ENCODE measurements around the gene VANGL2.

The VANGL2 gene

DNA sequence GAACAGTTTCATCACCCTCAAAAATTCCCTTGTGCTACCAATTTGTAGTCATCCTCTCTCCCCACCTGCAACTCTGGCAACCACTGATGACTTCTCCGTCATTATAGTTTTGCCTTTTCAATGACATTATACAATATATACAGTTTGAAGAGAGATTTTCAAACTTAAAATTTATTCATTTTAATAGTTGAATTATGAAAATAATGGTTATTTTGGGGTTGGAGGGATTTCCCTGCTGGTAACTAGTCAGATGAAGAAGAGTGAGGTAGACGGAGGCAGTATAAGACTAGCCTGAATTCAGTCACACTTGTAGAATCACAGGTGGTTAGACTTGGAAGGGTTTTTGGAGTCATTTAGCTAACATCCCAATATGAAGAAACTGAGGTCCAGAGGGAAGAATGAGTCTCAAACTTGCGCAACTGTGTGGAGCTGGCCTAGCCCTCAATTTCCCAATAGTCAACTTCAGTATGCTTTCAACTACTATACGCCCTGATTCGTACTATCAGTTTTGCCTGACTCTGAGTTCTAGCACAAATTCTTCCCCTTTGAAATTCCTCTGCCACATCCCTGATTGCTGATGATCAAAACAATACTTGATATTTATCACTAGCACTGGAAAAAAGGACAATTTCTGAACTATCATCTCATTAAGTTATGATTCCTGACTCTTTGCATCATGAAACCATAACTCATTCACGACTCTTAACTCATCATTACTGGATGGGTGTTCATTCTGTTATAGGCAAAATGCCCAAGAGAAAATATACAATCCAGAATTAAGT, 54.2 kb downstream of the VANGL2 start:
- DNase-seq (ENCODE audit: low read depth), result no peak
- no peak overlapping the region for H3K4me3 ChIP-seq (replicated peaks; ENCODE audit: low read depth, low read length)
- TF ChIP-seq, protein P1, sequence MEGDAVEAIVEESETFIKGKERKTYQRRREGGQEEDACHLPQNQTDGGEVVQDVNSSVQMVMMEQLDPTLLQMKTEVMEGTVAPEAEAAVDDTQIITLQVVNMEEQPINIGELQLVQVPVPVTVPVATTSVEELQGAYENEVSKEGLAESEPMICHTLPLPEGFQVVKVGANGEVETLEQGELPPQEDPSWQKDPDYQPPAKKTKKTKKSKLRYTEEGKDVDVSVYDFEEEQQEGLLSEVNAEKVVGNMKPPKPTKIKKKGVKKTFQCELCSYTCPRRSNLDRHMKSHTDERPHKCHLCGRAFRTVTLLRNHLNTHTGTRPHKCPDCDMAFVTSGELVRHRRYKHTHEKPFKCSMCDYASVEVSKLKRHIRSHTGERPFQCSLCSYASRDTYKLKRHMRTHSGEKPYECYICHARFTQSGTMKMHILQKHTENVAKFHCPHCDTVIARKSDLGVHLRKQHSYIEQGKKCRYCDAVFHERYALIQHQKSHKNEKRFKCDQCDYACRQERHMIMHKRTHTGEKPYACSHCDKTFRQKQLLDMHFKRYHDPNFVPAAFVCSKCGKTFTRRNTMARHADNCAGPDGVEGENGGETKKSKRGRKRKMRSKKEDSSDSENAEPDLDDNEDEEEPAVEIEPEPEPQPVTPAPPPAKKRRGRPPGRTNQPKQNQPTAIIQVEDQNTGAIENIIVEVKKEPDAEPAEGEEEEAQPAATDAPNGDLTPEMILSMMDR (IDR thresholded peaks at IDR 0.05; ENCODE audit: low read length, missing control alignments), result no peak

DNA sequence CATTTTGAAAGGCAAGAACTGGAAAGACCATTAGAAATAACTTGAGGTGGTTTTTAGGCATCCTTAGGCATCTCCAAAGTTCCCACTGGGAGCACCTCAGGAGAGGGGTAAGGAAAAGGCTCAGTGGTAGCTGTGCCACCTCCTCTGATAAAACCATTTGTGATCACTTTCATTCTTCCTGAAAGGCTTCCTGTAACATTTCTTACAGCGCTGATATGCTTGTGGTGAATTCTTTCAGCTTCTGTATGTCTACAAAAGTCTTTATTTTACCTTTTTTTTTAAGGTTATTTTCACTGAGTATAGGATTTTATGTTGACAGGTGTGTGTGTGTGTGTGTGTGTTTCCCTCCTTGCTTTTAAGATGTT, 54.8 kb downstream of the VANGL2 start:
- no peak overlapping the region for H3K4me3 ChIP-seq (replicated peaks; ENCODE audit: low read depth, low read length)
- no peak for DNase-seq (ENCODE audit: low read depth)
- TF ChIP-seq, protein P1 (IDR thresholded peaks at IDR 0.05; ENCODE audit: low read length, missing control alignments), result no peak

DNA sequence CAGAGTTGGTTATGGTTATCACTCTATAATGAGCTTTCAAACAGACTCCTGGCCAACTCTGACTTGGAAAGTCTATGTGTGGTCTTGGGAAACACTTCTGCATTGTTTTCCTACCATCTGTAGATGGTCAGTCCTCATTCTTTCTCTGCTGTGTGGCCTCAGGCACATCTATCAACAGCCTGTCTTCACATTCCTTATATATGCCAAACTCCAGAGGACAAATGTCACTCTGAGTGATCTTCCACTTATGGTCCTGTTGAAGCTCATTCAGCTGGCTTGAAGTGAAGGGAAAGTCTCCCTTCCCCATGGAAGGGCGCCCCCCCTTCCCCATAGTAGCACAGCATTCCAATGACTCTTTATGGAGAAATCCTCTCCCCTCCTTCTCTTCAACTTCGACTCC, 58.7 kb downstream of the VANGL2 start:
- TF ChIP-seq, protein P1 (IDR thresholded peaks at IDR 0.05; ENCODE audit: low read length, missing control alignments), result no peak
- H3K4me3 ChIP-seq (replicated peaks; ENCODE audit: low read depth, low read length), result no peak overlapping the region
- DNase-seq (ENCODE audit: low read depth), result no peak

DNA sequence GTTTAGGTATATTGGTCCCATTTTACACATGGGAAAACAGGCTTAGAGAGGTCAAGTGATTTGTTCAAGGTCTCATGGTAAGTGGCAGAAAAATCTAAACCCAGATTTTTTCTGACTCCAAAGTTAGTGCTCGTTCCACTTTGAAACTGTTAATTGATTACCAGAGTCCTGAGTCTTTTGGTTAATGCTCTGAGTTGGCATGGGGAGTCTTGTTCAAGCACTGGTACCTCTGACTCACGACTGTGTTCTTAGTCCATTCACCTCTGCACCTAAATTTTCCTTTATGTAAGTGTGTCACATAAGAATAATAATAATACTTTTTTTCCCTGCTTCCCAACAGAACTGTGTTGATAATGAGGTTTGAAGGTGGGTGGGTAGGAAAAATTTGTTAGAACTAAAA, 59.3 kb downstream of the VANGL2 start:
- TF ChIP-seq, protein P1 (IDR thresholded peaks at IDR 0.05; ENCODE audit: low read length, missing control alignments), result no peak
- no peak overlapping the region for H3K4me3 ChIP-seq (replicated peaks; ENCODE audit: low read depth, low read length)
- no peak for DNase-seq (ENCODE audit: low read depth)

DNA sequence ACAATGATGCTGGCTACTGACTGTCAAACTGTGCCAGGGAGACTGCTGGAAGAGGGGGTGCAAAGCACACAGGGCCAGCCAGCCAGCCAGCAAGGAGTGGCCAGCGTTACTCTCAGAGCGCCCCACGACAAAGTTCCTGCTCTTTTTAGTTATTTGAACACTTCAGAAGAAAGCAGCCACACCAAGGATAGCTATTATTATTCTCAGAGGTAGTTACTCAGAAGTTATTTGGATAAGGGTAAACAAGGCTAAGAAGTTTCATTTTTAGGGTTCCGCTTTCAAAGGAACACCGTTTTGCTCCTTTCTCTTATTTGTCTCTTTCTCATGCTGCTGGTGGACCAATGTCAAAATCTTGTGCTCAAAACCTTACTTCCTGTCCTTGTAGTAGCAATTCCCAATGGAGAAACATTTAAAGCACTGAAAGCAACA, 59.9 kb downstream of the VANGL2 start:
- DNase-seq (ENCODE audit: low read depth), result no peak
- TF ChIP-seq, protein P1 (IDR thresholded peaks at IDR 0.05; ENCODE audit: low read length, missing control alignments), result no peak
- H3K4me3 ChIP-seq (replicated peaks; ENCODE audit: low read depth, low read length), result no peak overlapping the region

DNA sequence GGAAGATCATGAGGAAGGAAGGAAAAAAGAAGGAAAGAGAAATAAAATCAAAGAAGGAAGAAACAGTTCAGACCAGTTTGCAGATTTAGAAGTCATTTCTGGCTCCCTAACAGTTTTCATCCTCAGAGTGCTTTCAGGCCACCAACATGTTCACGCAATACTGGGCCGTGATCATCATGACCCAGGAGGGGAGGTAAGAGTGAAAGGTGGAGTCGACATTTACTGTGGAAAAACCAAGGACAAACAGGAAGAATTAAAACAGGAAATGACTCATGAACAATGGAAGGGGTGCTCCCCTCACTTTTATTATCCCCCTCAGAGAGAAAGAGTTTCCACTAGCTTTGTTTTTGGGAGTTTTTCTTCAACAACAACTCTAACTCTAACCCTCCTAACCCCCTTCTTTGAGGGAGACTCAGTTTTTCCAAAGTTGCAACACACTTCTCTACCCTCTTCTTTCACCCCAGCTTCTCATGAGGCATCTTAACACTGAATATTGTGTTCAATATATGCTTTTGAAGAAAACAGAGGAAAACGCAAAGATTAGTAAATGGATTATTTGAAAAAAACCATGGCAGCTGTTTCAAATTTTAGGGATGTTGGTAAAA, 60.4 kb downstream of the VANGL2 start:
- TF ChIP-seq, protein P1 (IDR thresholded peaks at IDR 0.05; ENCODE audit: low read length, missing control alignments), result no peak
- no peak overlapping the region for H3K4me3 ChIP-seq (replicated peaks; ENCODE audit: low read depth, low read length)
- DNase-seq (ENCODE audit: low read depth), result peak; percentile 1
